ENCODE data around the gene PDXK. TPM values are rescaled to one million over a fixed set of nuclear protein-coding genes. Genes with fewer than 3 reads are reported as not detected.
A peak's percentile ranks its signal among the peaks of the same experiment; 100 is the strongest.

The PDXK gene
- total RNA-seq, 4 donors from 2014 or later, result 42.9 to 114 (median 82.0) TPM

- Histone ChIP-seq H3K4me1 (peaks cover 11 to 56% (median 33%) of the 10 kb centered on the region in 3 donors), H3K4me3 (peak overlapping the region in 1 of 4 donors; percentile 42), H3K27me3 (no peaks in the 10 kb centered on the region), H3K36me3 (peaks cover 27 to 76% (median 29%) of the 10 kb centered on the region in 3 donors), H3K27ac (peak overlapping the region; percentile 77 to 86 (median 82)), H3K9me3 (no peaks in the 10 kb centered on the region)
- DNase-seq, result no peak
- intact Hi-C loops (cut with DNase I), result no loop called here
- 39 to 41% methylated on average over 9 to 10 of the region's 10 CpGs for WGBS, 2 donors
- TF ChIP-seq CTCF (IDR thresholded peaks at IDR 0.05), result no peak
- TF ChIP-seq POLR2A (IDR thresholded peaks at IDR 0.05), result no peak
Measured at GRCh38 chr21:43758811-43759210, 39.9 kb downstream of the PDXK start.

GRCh38 chr21:43759651-43760050 is 40.7 kb downstream of the PDXK start:
- WGBS, 2 donors, result 100% methylated on average over 1 of the region's 19 CpGs; no CpG with 5 or more reads in 1 of the 2 donors
- no peaks in the 10 kb centered on the region for H3K27me3 ChIP-seq
- no peak overlapping the region for H3K4me3 ChIP-seq
- H3K4me1 ChIP-seq, result peaks cover 19 to 64% (median 39%) of the 10 kb centered on the region in 3 donors
- H3K27ac ChIP-seq, result peak overlapping the region; percentile 77 to 86 (median 82)
- no peaks in the 10 kb centered on the region for H3K9me3 ChIP-seq
- intact Hi-C loops (cut with DNase I), result no loop called here
- TF ChIP-seq CTCF (IDR thresholded peaks at IDR 0.05) (no peak), POLR2A (IDR thresholded peaks at IDR 0.05) (no peak)
- peaks cover 19 to 67% (median 22%) of the 10 kb centered on the region in 3 donors for H3K36me3 ChIP-seq
- DNase-seq, result no peak

- intact Hi-C loops (cut with DNase I), result no loop called here
- 81 to 87% methylated on average over 11 to 15 of the region's 22 CpGs for WGBS, 2 donors
- H3K27ac ChIP-seq, result no peak overlapping the region
- peaks cover 11 to 59% (median 20%) of the 10 kb centered on the region in 3 donors for H3K36me3 ChIP-seq
- TF ChIP-seq POLR2A (IDR thresholded peaks at IDR 0.05) (no peak), CTCF (IDR thresholded peaks at IDR 0.05) (no peak)
- no peak for DNase-seq
- H3K9me3 ChIP-seq, result no peaks in the 10 kb centered on the region
- no peaks in the 10 kb centered on the region for H3K27me3 ChIP-seq
- peaks cover 24 to 72% (median 45%) of the 10 kb centered on the region in 3 donors for H3K4me1 ChIP-seq
- no peak overlapping the region for H3K4me3 ChIP-seq
Measured at GRCh38 chr21:43760391-43760958, 41.5 kb downstream of the PDXK start.

GRCh38 chr21:43761886-43762285 is 43.0 kb downstream of the PDXK start:
- H3K27ac ChIP-seq, result peak overlapping the region in 2 of 4 donors; percentile 71 to 77
- no peak overlapping the region for H3K4me3 ChIP-seq
- intact Hi-C loops (cut with DNase I), result no loop called here
- H3K27me3 ChIP-seq, result no peaks in the 10 kb centered on the region
- no peaks in the 10 kb centered on the region for H3K9me3 ChIP-seq
- 94% methylated on average over 9 of the region's 18 CpGs; no CpG with 5 or more reads in 1 of the 2 donors for WGBS, 2 donors
- TF ChIP-seq POLR2A (IDR thresholded peaks at IDR 0.05) (no peak), CTCF (IDR thresholded peaks at IDR 0.05) (no peak)
- peaks cover 0 to 45% (median 8%) of the 10 kb centered on the region in 3 donors for H3K36me3 ChIP-seq
- DNase-seq, result no peak
- peaks cover 24 to 74% (median 44%) of the 10 kb centered on the region in 3 donors for H3K4me1 ChIP-seq

GRCh38 chr21:43762303-43763128 is 43.6 kb downstream of the PDXK start:
- H3K27ac ChIP-seq, result peak overlapping the region; percentile 58 to 77 (median 66)
- DNase-seq, result no peak

More at GRCh38 chr21:43762303-43763128, 43.6 kb downstream of the PDXK start:
- intact Hi-C loops (cut with DNase I), result no loop called here
- Histone ChIP-seq H3K4me1 (peaks cover 25 to 74% (median 44%) of the 10 kb centered on the region in 3 donors), H3K27me3 (no peaks in the 10 kb centered on the region), H3K36me3 (peaks cover 0 to 39% (median 4%) of the 10 kb centered on the region in 3 donors), H3K4me3 (no peak overlapping the region), H3K9me3 (no peaks in the 10 kb centered on the region)
- WGBS, 2 donors, result no CpG with 5 or more reads among the region's 15 CpGs
- TF ChIP-seq CTCF (IDR thresholded peaks at IDR 0.05), result no peak
- TF ChIP-seq POLR2A (IDR thresholded peaks at IDR 0.05), result no peak
